Measurements from ENCODE around the gene SPRTN. TPM values are rescaled to one million over a fixed set of nuclear protein-coding genes. Genes with fewer than 3 reads are reported as not detected.

The SPRTN gene
- polyA plus RNA-seq, 1 donor from 2014 or later: 11.8 TPM

GRCh38 chr1:231329483-231329882, 8.6 kb upstream of the SPRTN start:
- Histone ChIP-seq H2AFZ (ENCODE audit: low read depth, low read length) (no peak overlapping the region), H3K79me2 (replicated peaks; ENCODE audit: insufficient read depth, low read length) (peaks cover 22% of the 10 kb centered on the region), H3K9ac (ENCODE audit: low read length) (no peak overlapping the region), H3K4me2 (ENCODE audit: low read length) (no peak overlapping the region), H3F3A (ENCODE audit: insufficient read depth, low read length, poor library complexity, severe bottlenecking) (no peaks in the 10 kb centered on the region), H3K36me3 (ENCODE audit: insufficient read depth, low read length) (no peaks in the 10 kb centered on the region), H3K9me2 (ENCODE audit: insufficient read depth, low read length) (no peaks in the 10 kb centered on the region), H3K4me3 (ENCODE audit: low read length) (no peak overlapping the region), H3K9me3 (ENCODE audit: low read length) (no peaks in the 10 kb centered on the region), H3K27ac (ENCODE audit: low read length) (no peak overlapping the region), H3K27me3 (ENCODE audit: insufficient read depth, low read depth, low read length) (no peaks in the 10 kb centered on the region), H4K20me1 (ENCODE audit: insufficient read depth) (no peaks in the 10 kb centered on the region)
- no peak for TF ChIP-seq REST (IDR thresholded peaks at IDR 0.05; ENCODE audit: borderline replicate concordance)
- no peak for TF ChIP-seq POLR2AphosphoS5 (IDR thresholded peaks at IDR 0.05)
- no peak for TF ChIP-seq MXI1 (conservative IDR thresholded peaks at IDR 0.05; ENCODE audit: poor library complexity, severe bottlenecking)
- TF ChIP-seq CTCF (IDR thresholded peaks at IDR 0.05; ENCODE audit: poor library complexity, severe bottlenecking): no peak
- no peak for TF ChIP-seq RAD21 (conservative IDR thresholded peaks at IDR 0.05)
- no peak for TF ChIP-seq SMC3 (conservative IDR thresholded peaks at IDR 0.05; ENCODE audit: poor library complexity)
- no peak for TF ChIP-seq TAF1 (IDR thresholded peaks at IDR 0.05; ENCODE audit: low read depth)
- no peak for TF ChIP-seq EP300 (conservative IDR thresholded peaks at IDR 0.05; ENCODE audit: poor library complexity, severe bottlenecking)
- no peak for TF ChIP-seq EZH2 (IDR thresholded peaks at IDR 0.05; ENCODE audit: borderline replicate concordance, insufficient read depth, low read length, poor library complexity, severe bottlenecking)

GRCh38 chr1:231332761-231333160, 5.3 kb upstream of the SPRTN start:
- TF ChIP-seq CTCF (IDR thresholded peaks at IDR 0.05; ENCODE audit: poor library complexity, severe bottlenecking) (no peak), EP300 (conservative IDR thresholded peaks at IDR 0.05; ENCODE audit: poor library complexity, severe bottlenecking) (no peak), RAD21 (conservative IDR thresholded peaks at IDR 0.05) (no peak), POLR2AphosphoS5 (IDR thresholded peaks at IDR 0.05) (no peak), REST (IDR thresholded peaks at IDR 0.05; ENCODE audit: borderline replicate concordance) (no peak), EZH2 (IDR thresholded peaks at IDR 0.05; ENCODE audit: borderline replicate concordance, insufficient read depth, low read length, poor library complexity, severe bottlenecking) (no peak), SMC3 (conservative IDR thresholded peaks at IDR 0.05; ENCODE audit: poor library complexity) (no peak)
- Histone ChIP-seq H3K36me3 (ENCODE audit: insufficient read depth, low read length) (no peaks in the 10 kb centered on the region), H3K9me3 (ENCODE audit: low read length) (no peaks in the 10 kb centered on the region), H3K27me3 (ENCODE audit: insufficient read depth, low read depth, low read length) (no peaks in the 10 kb centered on the region), H2AFZ (ENCODE audit: low read depth, low read length) (no peak overlapping the region), H4K20me1 (ENCODE audit: insufficient read depth) (peaks cover 3% of the 10 kb centered on the region), H3F3A (ENCODE audit: insufficient read depth, low read length, poor library complexity, severe bottlenecking) (peaks cover 7% of the 10 kb centered on the region), H3K9me2 (ENCODE audit: insufficient read depth, low read length) (no peaks in the 10 kb centered on the region), H3K4me2 (ENCODE audit: low read length) (peak overlapping the region; percentile 99), H3K79me2 (replicated peaks; ENCODE audit: insufficient read depth, low read length) (peaks cover 47% of the 10 kb centered on the region), H3K4me3 (ENCODE audit: low read length) (peak overlapping the region; percentile 85), H3K9ac (ENCODE audit: low read length) (no peak overlapping the region), H3K27ac (ENCODE audit: low read length) (no peak overlapping the region)

Data from neural cell (in vitro differentiated cells).